ENCODE measurements around the gene USP25.
A peak's percentile ranks its signal among the peaks of the same experiment; 100 is the strongest.

USP25 gene

DNA sequence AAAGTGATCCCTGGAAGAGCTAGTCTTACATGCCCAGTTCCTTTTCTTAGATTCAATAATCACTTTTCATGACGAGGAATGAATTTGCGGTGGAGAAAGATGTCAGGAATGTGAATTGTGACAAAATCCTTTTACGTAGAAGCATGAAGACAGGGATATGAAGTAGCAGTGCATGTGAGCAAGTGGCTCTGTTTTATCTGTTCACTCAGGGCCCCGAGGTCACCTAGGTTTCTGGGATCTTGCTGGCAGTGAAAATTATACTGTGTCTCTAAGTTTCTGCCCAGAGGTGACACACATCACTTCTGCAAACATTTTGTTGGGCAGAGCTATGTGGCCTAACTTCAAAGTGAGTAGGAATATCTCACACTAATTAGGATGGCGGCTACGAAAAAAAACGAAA is 79.3 kb downstream of the USP25 start:
- Mint-ChIP-seq H3K27ac (no peak overlapping the region), H3K4me3 (no peak overlapping the region), H3K9me3 (peaks cover 15% of the 10 kb centered on the region), H3K27me3 (ENCODE audit: low read depth, poor library complexity) (no peaks in the 10 kb centered on the region), H3K36me3 (ENCODE audit: low read depth) (peaks cover 79% of the 10 kb centered on the region), H3K4me1 (no peaks in the 10 kb centered on the region)
- TF ChIP-seq, protein P1, sequence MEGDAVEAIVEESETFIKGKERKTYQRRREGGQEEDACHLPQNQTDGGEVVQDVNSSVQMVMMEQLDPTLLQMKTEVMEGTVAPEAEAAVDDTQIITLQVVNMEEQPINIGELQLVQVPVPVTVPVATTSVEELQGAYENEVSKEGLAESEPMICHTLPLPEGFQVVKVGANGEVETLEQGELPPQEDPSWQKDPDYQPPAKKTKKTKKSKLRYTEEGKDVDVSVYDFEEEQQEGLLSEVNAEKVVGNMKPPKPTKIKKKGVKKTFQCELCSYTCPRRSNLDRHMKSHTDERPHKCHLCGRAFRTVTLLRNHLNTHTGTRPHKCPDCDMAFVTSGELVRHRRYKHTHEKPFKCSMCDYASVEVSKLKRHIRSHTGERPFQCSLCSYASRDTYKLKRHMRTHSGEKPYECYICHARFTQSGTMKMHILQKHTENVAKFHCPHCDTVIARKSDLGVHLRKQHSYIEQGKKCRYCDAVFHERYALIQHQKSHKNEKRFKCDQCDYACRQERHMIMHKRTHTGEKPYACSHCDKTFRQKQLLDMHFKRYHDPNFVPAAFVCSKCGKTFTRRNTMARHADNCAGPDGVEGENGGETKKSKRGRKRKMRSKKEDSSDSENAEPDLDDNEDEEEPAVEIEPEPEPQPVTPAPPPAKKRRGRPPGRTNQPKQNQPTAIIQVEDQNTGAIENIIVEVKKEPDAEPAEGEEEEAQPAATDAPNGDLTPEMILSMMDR (IDR thresholded peaks at IDR 0.05) = no peak
- DNase-seq = no peak

DNA sequence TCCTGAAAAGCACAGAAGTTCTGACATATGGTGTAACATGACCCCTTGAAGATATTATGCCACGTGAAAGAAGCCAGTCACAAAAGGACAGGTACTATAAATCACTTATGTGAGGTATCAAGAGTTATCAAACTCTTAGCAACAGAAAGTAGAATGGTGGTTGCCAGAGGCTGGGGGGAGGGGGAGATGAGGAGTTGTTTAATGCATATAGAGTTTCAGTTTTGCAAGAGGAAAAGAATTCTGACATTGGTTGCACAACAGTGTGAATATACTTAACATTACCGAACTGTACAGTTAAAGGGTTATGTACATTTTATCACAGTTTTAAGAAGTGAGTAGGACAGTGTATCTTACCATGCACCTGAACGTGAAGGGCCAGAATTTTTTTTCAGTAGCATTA is 80.0 kb downstream of the USP25 start:
- Mint-ChIP-seq H3K27ac (peak overlapping the region; percentile 38), H3K27me3 (ENCODE audit: low read depth, poor library complexity) (no peaks in the 10 kb centered on the region), H3K36me3 (ENCODE audit: low read depth) (peaks cover 80% of the 10 kb centered on the region), H3K9me3 (peaks cover 23% of the 10 kb centered on the region), H3K4me1 (no peaks in the 10 kb centered on the region), H3K4me3 (no peak overlapping the region)
- TF ChIP-seq, protein P1 (IDR thresholded peaks at IDR 0.05) = no peak
- no peak for DNase-seq

DNA sequence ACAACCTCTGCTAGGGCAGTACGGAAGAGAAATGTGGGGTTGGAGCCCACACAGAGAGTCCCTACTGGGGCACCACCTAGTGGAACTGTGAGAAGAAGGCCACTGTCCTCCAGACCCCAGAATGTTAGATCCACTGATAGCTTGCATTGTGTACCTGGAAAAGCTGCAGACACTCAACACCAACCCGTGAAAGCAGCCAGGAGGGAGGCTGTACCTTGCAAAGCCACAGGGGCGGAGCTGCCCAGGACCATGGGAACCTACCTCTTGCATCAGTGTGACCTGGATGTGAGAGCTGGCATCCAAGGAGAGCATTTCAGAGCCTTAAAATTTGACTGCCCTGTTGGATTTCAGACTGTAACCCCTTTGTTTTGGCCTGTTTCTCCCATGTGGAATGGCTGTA is 85.5 kb downstream of the USP25 start:
- Mint-ChIP-seq H3K36me3 (ENCODE audit: low read depth) (peaks cover 85% of the 10 kb centered on the region), H3K27me3 (ENCODE audit: low read depth, poor library complexity) (no peaks in the 10 kb centered on the region), H3K27ac (no peak overlapping the region), H3K4me3 (no peak overlapping the region), H3K9me3 (peaks cover 39% of the 10 kb centered on the region), H3K4me1 (no peaks in the 10 kb centered on the region)
- no peak for DNase-seq
- TF ChIP-seq, protein P1 (IDR thresholded peaks at IDR 0.05) = no peak

DNA sequence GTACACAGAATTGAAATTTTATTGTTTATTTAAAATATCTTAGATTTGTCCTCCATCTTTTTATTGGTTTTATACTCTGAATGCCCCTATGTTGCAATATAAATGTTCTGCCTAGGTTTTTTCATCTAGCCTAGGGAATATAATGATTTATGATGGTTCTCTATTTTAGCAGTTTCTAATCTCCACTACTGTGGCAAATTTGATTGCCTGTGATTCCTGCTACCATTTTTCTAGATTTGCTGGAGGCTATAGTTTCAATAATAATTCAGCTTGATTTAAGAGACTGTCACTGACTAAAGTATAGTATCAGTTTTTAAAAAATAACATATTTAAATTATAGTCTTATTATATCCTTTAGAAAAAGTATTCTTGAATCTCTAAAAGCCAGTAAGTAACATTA is 90.5 kb downstream of the USP25 start:
- H3K9me3 Mint-ChIP-seq = peaks cover 12% of the 10 kb centered on the region
- H3K4me1 Mint-ChIP-seq = no peaks in the 10 kb centered on the region
- peaks cover 51% of the 10 kb centered on the region for H3K36me3 Mint-ChIP-seq (ENCODE audit: low read depth)
- no peak for DNase-seq
- no peak overlapping the region for H3K27ac Mint-ChIP-seq
- no peak overlapping the region for H3K4me3 Mint-ChIP-seq
- TF ChIP-seq, protein P1 (IDR thresholded peaks at IDR 0.05) = no peak
- peaks cover 4% of the 10 kb centered on the region for H3K27me3 Mint-ChIP-seq (ENCODE audit: low read depth, poor library complexity)

DNA sequence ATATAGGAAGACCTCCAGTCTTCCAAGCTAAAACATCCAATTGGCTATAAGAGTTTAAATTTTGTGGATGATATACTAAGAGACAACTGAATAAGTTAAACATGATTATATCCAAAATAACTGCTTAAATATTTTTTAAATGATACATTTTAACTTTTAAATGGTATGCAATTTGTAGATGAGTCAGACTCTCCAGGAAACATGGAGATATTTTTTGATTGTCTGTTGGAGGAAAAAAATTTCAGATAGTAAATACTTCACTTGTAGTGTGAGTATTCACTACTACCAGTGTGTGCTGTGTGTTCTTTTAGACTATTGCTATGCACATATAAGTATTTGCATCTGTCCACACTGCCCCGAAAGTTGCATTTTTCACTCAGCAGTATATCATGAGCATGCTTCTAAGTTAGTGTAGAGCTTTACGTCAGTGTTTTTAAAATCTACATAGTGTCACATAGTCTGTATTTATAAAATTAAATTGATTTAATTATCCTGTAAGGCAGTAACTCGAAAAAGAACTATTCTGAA is 91.1 kb downstream of the USP25 start:
- DNase-seq = no peak
- peaks cover 8% of the 10 kb centered on the region for H3K9me3 Mint-ChIP-seq
- no peak overlapping the region for H3K4me3 Mint-ChIP-seq
- TF ChIP-seq, protein P1 (IDR thresholded peaks at IDR 0.05) = no peak
- no peaks in the 10 kb centered on the region for H3K4me1 Mint-ChIP-seq
- no peak overlapping the region for H3K27ac Mint-ChIP-seq
- peaks cover 45% of the 10 kb centered on the region for H3K36me3 Mint-ChIP-seq (ENCODE audit: low read depth)
- H3K27me3 Mint-ChIP-seq (ENCODE audit: low read depth, poor library complexity) = peaks cover 4% of the 10 kb centered on the region

DNA sequence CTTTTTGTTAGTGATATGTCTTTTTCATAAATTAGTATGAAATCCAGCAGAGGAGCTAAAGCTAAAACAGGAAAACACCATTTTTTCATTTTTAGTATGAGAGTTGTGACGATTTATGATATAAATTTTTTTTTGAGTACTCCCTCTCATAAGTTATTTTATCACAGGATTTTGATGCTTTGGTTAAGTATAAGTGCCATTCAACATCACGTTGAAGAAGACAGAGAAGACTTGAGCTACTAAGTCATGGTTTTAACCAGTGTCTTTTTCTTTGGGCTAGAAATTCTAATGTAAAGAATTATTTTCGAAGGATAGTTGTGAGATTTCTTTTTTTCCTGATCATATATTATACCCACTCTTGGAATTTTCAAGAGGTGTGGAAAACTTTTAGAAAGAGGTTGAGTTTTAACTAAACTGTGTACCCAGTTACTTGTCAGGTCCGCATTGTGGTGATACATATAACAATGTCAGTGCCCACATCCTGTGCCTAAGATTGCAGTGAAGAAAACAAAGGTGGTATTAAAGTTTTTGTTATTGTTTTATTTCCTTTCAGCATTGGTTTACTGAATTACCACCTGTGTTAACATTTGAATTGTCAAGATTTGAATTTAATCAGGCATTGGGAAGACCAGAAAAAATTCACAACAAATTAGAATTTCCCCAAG is 93.8 kb downstream of the USP25 start:
- Mint-ChIP-seq H3K9me3 (no peaks in the 10 kb centered on the region), H3K4me1 (no peaks in the 10 kb centered on the region), H3K4me3 (no peak overlapping the region), H3K27ac (no peak overlapping the region), H3K36me3 (ENCODE audit: low read depth) (peaks cover 33% of the 10 kb centered on the region), H3K27me3 (ENCODE audit: low read depth, poor library complexity) (peaks cover 4% of the 10 kb centered on the region)
- no peak for DNase-seq
- TF ChIP-seq, protein P1 (IDR thresholded peaks at IDR 0.05) = no peak

Data from nephron progenitor cell (in vitro differentiated cells).